Measurements from ENCODE around the gene SLC7A7. TPM values are rescaled to one million over a fixed set of nuclear protein-coding genes. Genes with fewer than 3 reads are reported as not detected.

SLC7A7 gene
- total RNA-seq, 1 experiment from 2014 or later: 2.3 TPM

DNA sequence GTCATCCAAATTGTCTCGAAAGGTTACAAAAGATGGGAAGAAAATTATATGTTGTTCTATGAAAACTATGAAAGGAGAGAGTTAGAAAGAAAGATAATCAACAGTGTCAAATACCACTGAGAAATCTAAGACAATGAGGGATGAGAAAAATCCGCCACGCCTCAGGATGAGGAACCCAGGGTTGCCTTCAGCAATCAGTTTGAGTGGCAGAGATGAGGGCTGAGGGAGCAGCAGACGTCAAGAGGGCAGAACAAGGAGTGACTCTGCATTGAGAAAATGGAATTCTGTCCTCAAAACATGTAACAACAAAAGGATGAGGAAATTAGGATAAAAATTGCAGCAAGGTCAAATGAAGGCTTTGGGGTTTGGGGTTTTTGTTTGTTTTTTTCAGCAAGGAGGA, 67.0 kb downstream of the SLC7A7 start:
- ChIA-PET POLR2A (ENCODE audit: low non-redundant PET) (no interaction called here), CTCF (interaction anchor here (0.6 kb wide), 1 partner anchor 18 kb away, joined by 3 read pairs; the partner anchor contains the start of gene OXA1L)
- Histone ChIP-seq H3K4me1 (ENCODE audit: insufficient read depth, low read length, poor library complexity, severe bottlenecking) (no peaks in the 10 kb centered on the region), H3K27me3 (replicated peaks; ENCODE audit: insufficient read depth, low read depth, low read length, poor library complexity) (no peaks in the 10 kb centered on the region), H3K4me3 (ENCODE audit: low read depth, low read length, poor library complexity, severe bottlenecking) (no peak overlapping the region), H3K9me3 (ENCODE audit: low read depth, low read length, poor library complexity, severe bottlenecking) (no peaks in the 10 kb centered on the region), H3K27ac (ENCODE audit: low read depth, low read length, poor library complexity, severe bottlenecking) (no peak overlapping the region), H3K36me3 (ENCODE audit: insufficient read depth, low read length, poor library complexity, severe bottlenecking) (no peaks in the 10 kb centered on the region)
- intact Hi-C loops (cut with micrococcal nuclease; ENCODE audit: unreplicated experiment): no loop called here
- no TSS peak for BruUV-seq (replicated peaks)
- no peak for DNase-seq (ENCODE audit: low spot score)
- TF ChIP-seq CTCF (conservative IDR thresholded peaks at IDR 0.05; ENCODE audit: low read depth, low read length) (no peak), EZH2 (IDR thresholded peaks at IDR 0.05; ENCODE audit: borderline replicate concordance, low read depth, low read length, poor library complexity, severe bottlenecking) (no peak)

GRCh38 chr14:22747769-22748168, 67.5 kb downstream of the SLC7A7 start:
- DNase-seq (ENCODE audit: low spot score): no peak
- no peak overlapping the region for H3K4me3 ChIP-seq (ENCODE audit: low read depth, low read length, poor library complexity, severe bottlenecking)
- no peaks in the 10 kb centered on the region for H3K36me3 ChIP-seq (ENCODE audit: insufficient read depth, low read length, poor library complexity, severe bottlenecking)
- TF ChIP-seq EZH2 (IDR thresholded peaks at IDR 0.05; ENCODE audit: borderline replicate concordance, low read depth, low read length, poor library complexity, severe bottlenecking) (no peak), CTCF (conservative IDR thresholded peaks at IDR 0.05; ENCODE audit: low read depth, low read length) (no peak)
- H3K27me3 ChIP-seq (replicated peaks; ENCODE audit: insufficient read depth, low read depth, low read length, poor library complexity): no peaks in the 10 kb centered on the region
- intact Hi-C loops (cut with micrococcal nuclease; ENCODE audit: unreplicated experiment): no loop called here
- H3K9me3 ChIP-seq (ENCODE audit: low read depth, low read length, poor library complexity, severe bottlenecking): no peaks in the 10 kb centered on the region
- no TSS peak for BruUV-seq (replicated peaks)
- no peak overlapping the region for H3K27ac ChIP-seq (ENCODE audit: low read depth, low read length, poor library complexity, severe bottlenecking)
- POLR2A ChIA-PET (ENCODE audit: low non-redundant PET): no interaction called here
- H3K4me1 ChIP-seq (ENCODE audit: insufficient read depth, low read length, poor library complexity, severe bottlenecking): no peaks in the 10 kb centered on the region
- CTCF ChIA-PET: interaction anchor here (0.6 kb wide), 1 partner anchor 19 kb away, joined by 3 read pairs; the partner anchor contains the start of gene OXA1L

- Histone ChIP-seq H3K9me3 (ENCODE audit: low read depth, low read length, poor library complexity, severe bottlenecking) (no peaks in the 10 kb centered on the region), H3K27ac (ENCODE audit: low read depth, low read length, poor library complexity, severe bottlenecking) (no peak overlapping the region), H3K27me3 (replicated peaks; ENCODE audit: insufficient read depth, low read depth, low read length, poor library complexity) (no peaks in the 10 kb centered on the region), H3K4me1 (ENCODE audit: insufficient read depth, low read length, poor library complexity, severe bottlenecking) (no peaks in the 10 kb centered on the region), H3K36me3 (ENCODE audit: insufficient read depth, low read length, poor library complexity, severe bottlenecking) (no peaks in the 10 kb centered on the region), H3K4me3 (ENCODE audit: low read depth, low read length, poor library complexity, severe bottlenecking) (no peak overlapping the region)
- POLR2A ChIA-PET (ENCODE audit: low non-redundant PET): no interaction called here
- CTCF ChIA-PET: no interaction called here
- DNase-seq (ENCODE audit: low spot score): no peak
- BruUV-seq (replicated peaks): no TSS peak
- no peak for TF ChIP-seq EZH2 (IDR thresholded peaks at IDR 0.05; ENCODE audit: borderline replicate concordance, low read depth, low read length, poor library complexity, severe bottlenecking)
- no peak for TF ChIP-seq CTCF (conservative IDR thresholded peaks at IDR 0.05; ENCODE audit: low read depth, low read length)
- intact Hi-C loops (cut with micrococcal nuclease; ENCODE audit: unreplicated experiment): no loop called here
Observed at GRCh38 chr14:22740020-22740419, 75.2 kb downstream of the SLC7A7 start.
